Stimulated activated CD4-positive, alpha-beta T cell treated with anti-CD3 and anti-CD28 coated beads, Interleukin-15, amount 100 ng/mL, for 1 hour (primary cell): ENCODE results near the gene AP1G1.
A peak's percentile ranks its signal among the peaks of the same experiment; 100 is the strongest.

Source experiments
- DNase-seq, 2 donors: peaks; one replicate each; pipeline ENCODE4 v3.0.0-alpha.2; 2020; ENCODE audit warnings: low read depth in 1 of 2, low spot score in 1 of 2

AP1G1 gene

GRCh38 chr16:71758293-71758760 is 50.3 kb downstream of the AP1G1 start:
- no peak for DNase-seq

- DNase-seq: no peak
These were observed 54.0 kb downstream of the AP1G1 start for GRCh38 chr16:71754652-71755051.

- no peak for DNase-seq
These were observed 54.5 kb downstream of the AP1G1 start for GRCh38 chr16:71754108-71754507.

- DNase-seq: no peak
These were observed 60.4 kb downstream of the AP1G1 start for GRCh38 chr16:71748226-71748625.

DNA sequence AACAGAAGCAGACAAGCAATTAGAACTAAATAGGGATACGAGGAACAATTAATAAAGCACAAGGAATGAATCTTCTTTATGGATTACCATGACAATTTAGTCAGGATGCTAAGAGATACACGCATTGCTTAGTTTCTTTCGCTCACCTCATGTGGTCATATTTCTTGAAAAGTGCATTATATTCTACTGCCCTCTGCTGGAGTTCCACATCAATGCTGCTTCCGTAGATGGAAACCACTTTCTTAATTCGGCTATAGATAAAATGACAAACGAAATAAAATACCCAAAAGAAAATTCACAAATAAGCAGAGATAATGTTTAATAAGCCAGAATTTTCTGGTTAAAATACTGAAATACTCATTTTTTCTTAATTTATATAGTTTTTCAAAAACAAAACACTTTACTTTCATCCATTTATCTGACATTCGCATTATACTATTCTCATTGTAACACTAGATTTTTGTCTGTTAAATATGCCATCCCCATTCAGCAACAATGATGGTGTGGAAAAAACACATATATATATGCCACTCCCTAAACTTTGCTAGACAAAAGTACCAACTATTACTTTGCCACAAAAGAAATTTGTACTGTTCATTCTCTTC is 62.1 kb downstream of the AP1G1 start:
- no peak for DNase-seq

GRCh38 chr16:71738855-71739254 is 69.8 kb downstream of the AP1G1 start:
- no peak for DNase-seq

DNA sequence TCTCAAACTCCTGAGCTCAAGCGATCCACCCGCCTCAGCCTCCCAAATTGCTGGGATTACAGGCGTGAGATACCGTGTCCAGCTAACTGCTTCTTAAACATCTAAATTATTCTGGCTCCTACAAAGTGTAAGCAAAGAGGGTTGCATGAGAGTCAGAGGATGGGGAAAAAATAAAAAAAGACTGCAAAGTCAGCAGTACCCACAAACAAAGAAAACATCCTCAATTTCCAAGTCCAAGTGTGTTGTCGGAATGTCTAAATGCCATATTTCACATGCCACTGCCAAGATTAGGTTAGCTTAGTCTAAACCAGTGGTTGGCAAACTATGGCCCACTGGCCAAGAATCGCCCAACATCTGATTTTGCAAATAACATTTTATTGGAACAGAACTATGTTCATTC is 71.1 kb downstream of the AP1G1 start:
- no peak for DNase-seq

GRCh38 chr16:71734511-71734910 is 74.1 kb downstream of the AP1G1 start:
- no peak for DNase-seq

DNA sequence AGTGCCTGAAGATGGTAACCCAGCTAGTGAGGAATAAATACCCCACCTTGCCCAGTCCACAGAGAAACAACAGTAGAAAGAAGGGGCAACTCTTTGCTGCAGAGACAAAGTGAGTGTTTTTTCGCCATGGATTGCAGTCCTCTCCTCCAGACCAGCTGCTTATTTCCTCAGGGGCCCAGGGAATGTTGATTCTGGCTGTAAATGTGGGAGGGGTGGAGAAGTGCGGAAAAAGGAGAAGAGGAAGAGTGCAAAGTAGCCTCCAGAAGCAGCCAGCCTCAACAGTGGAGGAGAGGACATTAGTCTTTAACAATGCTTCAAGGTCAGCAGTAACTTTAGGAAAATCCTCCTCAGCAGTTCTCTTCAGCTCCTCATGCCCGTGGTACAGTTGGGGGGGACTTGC is 76.0 kb downstream of the AP1G1 start:
- DNase-seq: no peak

- no peak for DNase-seq
These were observed 80.9 kb downstream of the AP1G1 start for GRCh38 chr16:71727551-71728324.

DNA sequence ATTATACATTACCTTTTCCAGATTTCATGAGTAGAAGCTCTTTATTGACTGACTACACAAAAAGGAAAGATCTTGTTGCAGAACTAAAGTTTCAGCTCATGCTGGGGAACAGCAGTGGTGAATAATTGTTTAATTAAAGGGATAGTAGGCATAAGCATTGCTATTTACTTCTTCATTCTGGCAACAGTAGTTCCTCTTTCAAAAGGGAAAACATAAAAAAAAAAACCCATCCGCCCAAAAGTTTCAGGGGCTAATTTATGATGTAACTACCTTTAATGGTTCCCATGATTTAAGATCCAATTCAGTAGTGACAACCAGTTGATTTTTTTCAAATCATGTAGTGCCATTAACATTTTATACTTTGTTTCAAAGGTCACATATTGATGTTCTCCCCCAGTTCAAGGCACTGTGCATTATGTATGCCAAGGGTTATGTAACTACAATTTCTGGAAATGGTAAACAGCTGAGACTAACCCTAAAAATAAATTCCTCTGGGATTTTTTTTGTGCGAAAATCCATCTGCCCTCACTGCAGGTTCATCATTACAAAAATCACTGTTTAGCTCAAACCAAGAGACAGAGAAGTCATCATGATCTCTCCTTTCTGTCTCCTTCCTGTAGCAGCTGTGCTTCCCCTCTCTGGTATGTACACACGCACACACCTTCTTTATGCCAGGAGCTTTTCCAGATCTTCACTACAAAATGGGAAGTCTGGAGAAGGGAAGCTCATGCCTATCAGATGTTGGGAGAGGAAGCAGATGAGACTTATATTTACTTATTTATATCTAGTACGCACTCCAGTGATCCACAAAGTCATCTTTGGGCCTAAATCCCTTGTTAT is 81.9 kb downstream of the AP1G1 start:
- DNase-seq: no peak

GRCh38 chr16:71724320-71724751 is 84.3 kb downstream of the AP1G1 start, which contains the start of gene PHLPP2:
PHLPP2 (minus strand) TSS chr16:71724701; CDS start chr16:71714795, 9,906 bp downstream.
- DNase-seq: no peak

DNA sequence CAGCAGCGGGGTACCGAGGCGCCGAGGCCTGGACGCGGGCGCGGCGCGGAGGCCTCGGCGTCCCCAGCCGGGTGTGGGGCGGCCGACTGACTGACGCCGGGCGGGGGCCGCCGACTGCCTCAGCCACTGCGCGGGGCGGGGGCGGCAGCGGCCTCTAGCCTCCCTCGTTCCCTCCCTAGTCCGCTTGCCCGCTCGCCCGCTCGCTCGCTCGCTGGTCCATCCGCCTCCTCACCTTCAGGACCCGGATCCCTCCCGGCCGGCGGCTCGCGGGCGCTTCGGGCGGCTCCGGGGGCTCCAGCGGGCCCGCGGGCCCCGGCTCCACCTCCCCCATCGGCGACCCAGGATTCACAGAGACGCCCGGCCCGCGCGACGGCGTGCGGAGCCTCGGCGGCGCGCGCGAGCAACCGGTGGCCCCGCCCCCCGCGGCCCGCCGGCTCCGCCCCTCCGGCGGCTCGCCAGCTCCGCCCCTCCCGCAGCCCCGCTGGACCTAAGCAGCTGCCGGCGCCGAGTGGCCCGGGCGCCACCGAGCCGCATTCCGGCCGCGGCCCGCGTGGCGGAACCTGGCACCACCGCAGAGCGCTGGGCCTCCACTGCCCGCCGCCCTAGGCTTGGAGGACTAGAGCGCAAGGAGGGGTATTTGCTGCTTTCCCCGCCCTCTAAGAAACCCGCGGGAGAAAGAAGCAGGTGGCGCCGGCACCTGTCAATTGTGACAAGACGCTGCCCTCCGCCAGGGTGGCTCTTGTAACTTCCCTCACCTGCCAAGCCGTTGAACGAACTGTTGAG is 84.9 kb downstream of the AP1G1 start:
- peak; percentile 63 to 73 for DNase-seq

- DNase-seq: peak; percentile 31 to 40
These were observed 85.7 kb downstream of the AP1G1 start for GRCh38 chr16:71722801-71723536.

- no peak for DNase-seq
These were observed 87.4 kb downstream of the AP1G1 start for GRCh38 chr16:71721066-71721740.

- DNase-seq: no peak
These were observed 96.1 kb downstream of the AP1G1 start for GRCh38 chr16:71712501-71712900.

DNA sequence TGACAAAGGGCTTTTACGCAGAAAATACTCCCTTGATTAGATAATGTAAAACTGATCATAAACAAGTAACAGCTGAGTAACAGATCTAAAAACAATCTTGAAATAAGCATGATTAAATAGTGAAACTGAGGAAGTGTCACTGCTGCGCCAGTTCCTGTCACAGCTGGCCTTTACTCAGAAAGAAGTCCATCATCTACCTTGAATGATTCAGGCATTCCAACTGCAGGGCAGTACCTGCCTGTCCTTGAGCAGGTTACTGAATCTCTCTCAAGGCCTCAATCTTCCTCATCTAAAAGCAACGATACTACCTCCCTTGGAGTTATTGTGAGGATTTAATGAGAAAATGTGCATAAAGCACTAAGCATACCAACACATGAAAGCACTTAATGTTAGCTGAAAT is 96.8 kb downstream of the AP1G1 start:
- no peak for DNase-seq

GRCh38 chr16:71709229-71709781 is 99.3 kb downstream of the AP1G1 start:
- DNase-seq: no peak

- DNase-seq: no peak
These were observed 99.9 kb downstream of the AP1G1 start for GRCh38 chr16:71708696-71709095.
